ENCODE data around the gene OR5AR1. TPM values are rescaled to one million over a fixed set of nuclear protein-coding genes. Genes with fewer than 3 reads are reported as not detected.
"Not testable (repeated sequence)": the region's sequence is repeated elsewhere in the genome, so short reads cannot be mapped to it uniquely, and the experiment has no call there.

Gene OR5AR1
- total RNA-seq: not detected
- total RNA-seq: 0 reads per million in 2 donors

DNA sequence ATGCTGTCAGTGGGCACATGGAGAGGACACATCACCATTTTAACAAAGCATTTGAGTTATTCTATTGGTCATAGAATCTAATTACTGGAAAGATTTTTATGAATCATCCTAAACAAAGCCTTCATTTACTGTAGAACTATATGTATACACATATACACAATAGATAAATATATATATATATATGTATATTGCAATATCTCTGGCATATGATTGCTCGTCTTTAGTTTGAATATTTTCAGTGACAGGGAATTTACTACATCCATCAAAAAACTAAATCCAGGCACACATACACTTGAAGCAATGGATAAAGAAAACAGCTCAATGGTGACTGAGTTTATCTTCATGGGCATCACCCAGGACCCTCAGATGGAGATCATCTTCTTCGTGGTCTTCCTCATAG lies at the start of gene OR5AR1:
Gene OR5AR1 (plus strand): TSS at position 301 of the 400 bp plus-strand sequence. CDS start 0 bp downstream, at position 301.
- no peak within 1 kb of the TSS for H3K4me3 Mint-ChIP-seq
- ATAC-seq (no peak), DNase-seq (no peak)
- H3K4me1 Mint-ChIP-seq: no peaks in the 10 kb centered on the region
- no peak within 1 kb of the TSS for H3K27ac Mint-ChIP-seq
- H3K9me3 ChIP-seq (ENCODE audit: control insufficient read depth, low read length, poor library complexity, severe bottlenecking): no peaks in the 10 kb centered on the region
- no peaks in the 10 kb centered on the region for H3K27me3 Mint-ChIP-seq
- no peaks in the 10 kb centered on the region for H3K36me3 Mint-ChIP-seq (ENCODE audit: low read depth)

GRCh38 chr11:56624661-56625110 lies 38.8 kb upstream of the OR5AR1 start:
- H3K9me3 ChIP-seq (ENCODE audit: control insufficient read depth, low read length, poor library complexity, severe bottlenecking): no peaks in the 10 kb centered on the region
- no peak overlapping the region for H3K4me3 Mint-ChIP-seq
- no peak for DNase-seq
- H3K27ac Mint-ChIP-seq: no peak overlapping the region
- ATAC-seq: no peak
- no peaks in the 10 kb centered on the region for H3K4me1 Mint-ChIP-seq
- no peaks in the 10 kb centered on the region for H3K36me3 Mint-ChIP-seq (ENCODE audit: low read depth)
- H3K27me3 Mint-ChIP-seq: no peaks in the 10 kb centered on the region

DNA sequence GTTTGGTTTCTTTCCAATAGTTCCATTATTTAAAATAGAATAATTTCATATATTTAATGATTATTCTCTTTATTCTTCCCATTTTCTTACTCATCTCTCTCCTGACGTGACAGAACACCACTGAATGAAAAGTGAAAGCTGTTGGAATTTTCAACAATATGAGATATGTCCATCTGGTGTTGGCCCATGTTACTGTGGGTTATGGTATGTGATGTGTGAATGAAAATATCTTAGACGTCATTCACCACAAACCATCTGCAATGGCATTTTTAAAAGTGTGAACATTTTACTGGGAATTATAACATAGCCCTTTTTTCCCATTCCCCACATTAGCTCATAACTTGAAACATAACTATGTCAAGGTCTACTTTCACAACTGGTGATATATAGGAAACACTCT lies 37.5 kb upstream of the OR5AR1 start:
- H3K9me3 ChIP-seq (ENCODE audit: control insufficient read depth, low read length, poor library complexity, severe bottlenecking): no peaks in the 10 kb centered on the region
- no peak overlapping the region for H3K4me3 Mint-ChIP-seq

GRCh38 chr11:56632329-56632728 lies 31.2 kb upstream of the OR5AR1 start:
- ATAC-seq (no peak), DNase-seq (no peak)
- H3K27ac Mint-ChIP-seq: no peak overlapping the region
- H3K9me3 ChIP-seq (ENCODE audit: control insufficient read depth, low read length, poor library complexity, severe bottlenecking): no peaks in the 10 kb centered on the region
- H3K4me1 Mint-ChIP-seq: no peaks in the 10 kb centered on the region
- no peaks in the 10 kb centered on the region for H3K36me3 Mint-ChIP-seq (ENCODE audit: low read depth)
- H3K27me3 Mint-ChIP-seq: no peaks in the 10 kb centered on the region
- no peak overlapping the region for H3K4me3 Mint-ChIP-seq

More for the DNA sequence above, 37.5 kb upstream of the OR5AR1 start:
- no peaks in the 10 kb centered on the region for H3K4me1 Mint-ChIP-seq
- DNase-seq (no peak), ATAC-seq (no peak)
- H3K27me3 Mint-ChIP-seq: no peaks in the 10 kb centered on the region
- H3K27ac Mint-ChIP-seq: no peak overlapping the region
- H3K36me3 Mint-ChIP-seq (ENCODE audit: low read depth): no peaks in the 10 kb centered on the region

DNA sequence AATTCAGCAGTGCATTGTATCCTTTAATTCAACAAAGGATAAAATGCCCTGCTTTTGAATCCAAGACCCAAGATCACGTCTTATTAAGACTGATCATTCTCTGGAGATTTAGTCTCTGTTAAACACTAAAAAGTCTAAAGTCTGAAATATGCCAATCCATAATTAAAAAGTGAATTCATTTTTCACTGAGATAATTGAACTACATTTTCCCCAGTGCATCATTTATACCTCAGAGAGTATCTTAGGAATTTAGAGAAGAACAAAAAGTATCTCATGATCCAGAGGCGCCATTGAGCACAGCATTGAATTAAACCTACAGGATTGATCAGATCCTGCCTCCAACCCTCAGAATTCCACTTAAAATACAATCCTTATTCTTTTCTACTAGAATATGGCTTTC lies 26.6 kb upstream of the OR5AR1 start:
- H3K9me3 ChIP-seq (ENCODE audit: control insufficient read depth, low read length, poor library complexity, severe bottlenecking): no peaks in the 10 kb centered on the region
- Mint-ChIP-seq H3K27ac (no peak overlapping the region), H3K4me3 (no peak overlapping the region), H3K36me3 (ENCODE audit: low read depth) (no peaks in the 10 kb centered on the region), H3K27me3 (no peaks in the 10 kb centered on the region), H3K4me1 (no peaks in the 10 kb centered on the region)
- ATAC-seq: no peak
- no peak for DNase-seq

DNA sequence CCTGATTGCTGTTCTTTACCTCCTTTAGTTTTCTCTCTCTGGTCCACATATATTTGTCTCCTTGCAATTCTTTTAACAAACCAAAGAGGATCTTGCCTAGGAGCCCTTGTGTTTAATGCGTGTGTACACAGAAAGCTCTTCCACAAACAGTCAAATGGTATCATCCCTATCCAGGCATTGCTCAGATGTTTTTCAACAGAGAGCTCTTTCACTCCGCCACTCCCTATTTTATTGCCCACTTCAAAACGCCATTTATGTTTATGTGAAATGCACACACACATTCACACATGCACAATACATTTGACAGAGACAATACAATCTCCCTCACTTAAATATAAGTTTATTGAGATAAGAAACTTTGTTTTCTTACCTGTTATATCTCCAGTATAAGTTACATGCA lies 26.0 kb upstream of the OR5AR1 start:
- H3K9me3 ChIP-seq (ENCODE audit: control insufficient read depth, low read length, poor library complexity, severe bottlenecking): no peaks in the 10 kb centered on the region
- no peaks in the 10 kb centered on the region for H3K27me3 Mint-ChIP-seq
- H3K4me1 Mint-ChIP-seq: no peaks in the 10 kb centered on the region
- ATAC-seq: no peak
- no peak overlapping the region for H3K4me3 Mint-ChIP-seq
- DNase-seq: no peak
- H3K27ac Mint-ChIP-seq: no peak overlapping the region
- H3K36me3 Mint-ChIP-seq (ENCODE audit: low read depth): no peaks in the 10 kb centered on the region

DNA sequence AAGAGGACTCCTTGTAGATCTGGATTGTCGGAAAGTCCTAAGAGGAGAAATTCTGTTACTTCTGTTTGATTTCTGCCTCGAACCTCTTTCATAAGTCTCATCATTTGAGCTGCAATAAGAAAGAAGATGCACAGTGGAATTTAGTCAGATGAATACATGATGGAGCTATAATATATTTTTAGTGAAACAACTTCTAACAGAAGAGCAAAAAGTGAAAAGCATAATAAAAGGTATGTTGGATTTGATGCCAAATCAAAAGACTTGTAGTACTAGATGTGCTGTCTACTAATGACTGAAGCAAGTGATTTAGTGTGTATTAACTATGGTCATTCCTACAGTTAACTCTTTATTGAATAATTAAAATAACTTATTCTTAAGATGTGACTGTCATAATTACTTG lies 21.1 kb upstream of the OR5AR1 start, which contains the start of gene OR5AP2:
Gene OR5AP2 (minus strand): TSS at position 101 of the 400 bp plus-strand sequence. CDS start 0 bp downstream, at position 101.
- no peaks in the 10 kb centered on the region for H3K9me3 ChIP-seq (ENCODE audit: control insufficient read depth, low read length, poor library complexity, severe bottlenecking)
- no peak for ATAC-seq
- H3K27me3 Mint-ChIP-seq: no peaks in the 10 kb centered on the region
- no peak within 1 kb of the TSS for H3K4me3 Mint-ChIP-seq
- no peaks in the 10 kb centered on the region for H3K36me3 Mint-ChIP-seq (ENCODE audit: low read depth)
- no peak for DNase-seq
- H3K4me1 Mint-ChIP-seq: no peaks in the 10 kb centered on the region
- H3K27ac Mint-ChIP-seq: no peak within 1 kb of the TSS

GRCh38 chr11:56659755-56660154 lies 3.7 kb upstream of the OR5AR1 start:
- H3K27me3 Mint-ChIP-seq: no peaks in the 10 kb centered on the region
- ATAC-seq (no peak), DNase-seq (no peak)
- H3K36me3 Mint-ChIP-seq (ENCODE audit: low read depth): no peaks in the 10 kb centered on the region
- H3K27ac Mint-ChIP-seq: no peak overlapping the region
- H3K4me1 Mint-ChIP-seq: no peaks in the 10 kb centered on the region
- no peak overlapping the region for H3K4me3 Mint-ChIP-seq
- H3K9me3 ChIP-seq (ENCODE audit: control insufficient read depth, low read length, poor library complexity, severe bottlenecking): no peaks in the 10 kb centered on the region

DNA sequence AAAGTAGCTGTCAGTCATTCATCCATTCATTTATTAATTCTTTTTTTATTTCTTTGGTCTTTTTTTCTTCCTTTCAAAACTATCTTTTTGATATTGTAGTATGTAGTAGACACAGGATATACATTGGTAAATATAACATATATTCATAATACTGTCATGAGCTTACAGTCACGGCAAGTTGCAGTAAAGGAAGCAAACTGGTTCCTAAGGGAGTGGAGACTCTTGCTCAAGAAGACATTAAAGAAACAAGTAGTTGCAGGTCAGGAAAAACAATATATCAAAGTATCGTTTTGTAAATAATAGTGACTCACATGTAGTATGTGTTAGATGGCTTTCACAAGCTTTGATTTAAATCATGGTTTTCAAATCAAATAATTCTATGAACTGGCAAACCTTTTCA lies 7.5 kb downstream of the OR5AR1 start:
- no peaks in the 10 kb centered on the region for H3K9me3 ChIP-seq (ENCODE audit: control insufficient read depth, low read length, poor library complexity, severe bottlenecking)
- ATAC-seq: no peak
- no peaks in the 10 kb centered on the region for H3K4me1 Mint-ChIP-seq
- H3K4me3 Mint-ChIP-seq: no peak overlapping the region
- no peaks in the 10 kb centered on the region for H3K27me3 Mint-ChIP-seq
- DNase-seq: no peak
- H3K27ac Mint-ChIP-seq: no peak overlapping the region
- H3K36me3 Mint-ChIP-seq (ENCODE audit: low read depth): no peaks in the 10 kb centered on the region

DNA sequence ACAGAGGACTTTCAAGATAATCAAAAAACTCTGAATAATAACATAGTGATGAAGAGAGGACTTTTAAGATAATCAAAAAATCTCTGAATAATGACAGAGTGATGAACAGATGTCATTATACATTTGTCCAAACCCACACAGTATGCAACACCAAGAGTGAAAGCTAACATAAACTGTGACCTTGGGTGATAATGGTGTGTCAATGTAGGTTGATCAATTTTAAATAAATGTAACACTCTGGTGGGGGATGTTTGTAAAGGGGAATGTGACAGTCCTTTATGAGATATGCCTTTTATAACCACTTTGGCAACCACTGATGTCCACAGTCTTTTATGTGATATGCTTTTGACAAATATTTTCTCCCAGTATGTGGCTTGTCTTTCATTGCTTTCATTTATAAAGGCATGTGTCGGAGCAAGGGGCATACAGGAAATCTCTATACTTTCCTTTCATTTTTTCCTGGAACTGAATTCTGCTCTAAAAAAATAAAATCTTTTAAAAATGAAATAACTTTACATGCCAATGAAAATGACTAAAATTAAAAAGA lies 25.1 kb downstream of the OR5AR1 start:
- DNase-seq (no peak), ATAC-seq (no peak)
- Mint-ChIP-seq H3K27me3 (no peaks in the 10 kb centered on the region), H3K4me1 (no peaks in the 10 kb centered on the region), H3K36me3 (ENCODE audit: low read depth) (no peaks in the 10 kb centered on the region), H3K27ac (no peak overlapping the region), H3K4me3 (no peak overlapping the region)
- H3K9me3 ChIP-seq (ENCODE audit: control insufficient read depth, low read length, poor library complexity, severe bottlenecking): no peaks in the 10 kb centered on the region

GRCh38 chr11:56691179-56691578 lies 27.7 kb downstream of the OR5AR1 start:
- not testable (repeated sequence) for ATAC-seq, H3K4me1 Mint-ChIP-seq, H3K27ac Mint-ChIP-seq

GRCh38 chr11:56693428-56693827 lies 29.9 kb downstream of the OR5AR1 start:
- Mint-ChIP-seq H3K4me3 (no peak overlapping the region), H3K4me1 (no peaks in the 10 kb centered on the region), H3K27ac (no peak overlapping the region), H3K36me3 (ENCODE audit: low read depth) (no peaks in the 10 kb centered on the region), H3K27me3 (no peaks in the 10 kb centered on the region)
- DNase-seq: no peak
- H3K9me3 ChIP-seq (ENCODE audit: control insufficient read depth, low read length, poor library complexity, severe bottlenecking): no peaks in the 10 kb centered on the region
- no peak for ATAC-seq

More at GRCh38 chr11:56691179-56691578, 27.7 kb downstream of the OR5AR1 start:
- H3K27me3 Mint-ChIP-seq; H3K9me3 ChIP-seq (ENCODE audit: control insufficient read depth, low read length, poor library complexity, severe bottlenecking); H3K4me3 Mint-ChIP-seq; DNase-seq; H3K36me3 Mint-ChIP-seq (ENCODE audit: low read depth): not testable (repeated sequence)

- H3K9me3 ChIP-seq (ENCODE audit: control insufficient read depth, low read length, poor library complexity, severe bottlenecking): no peaks in the 10 kb centered on the region
- no peaks in the 10 kb centered on the region for H3K4me1 Mint-ChIP-seq
- H3K36me3 Mint-ChIP-seq (ENCODE audit: low read depth): no peaks in the 10 kb centered on the region
- no peaks in the 10 kb centered on the region for H3K27me3 Mint-ChIP-seq
- no peak for ATAC-seq
- no peak for DNase-seq
- H3K27ac Mint-ChIP-seq: no peak within 1 kb of the TSS
- H3K4me3 Mint-ChIP-seq: no peak within 1 kb of the TSS
These were observed 35.3 kb downstream of the OR5AR1 start, which contains the start of gene OR9G1 for GRCh38 chr11:56698795-56699194. TSS of gene OR9G1 (plus strand) at chr11:56699095. CDS start at chr11:56700388, 1,293 bp downstream.

DNA sequence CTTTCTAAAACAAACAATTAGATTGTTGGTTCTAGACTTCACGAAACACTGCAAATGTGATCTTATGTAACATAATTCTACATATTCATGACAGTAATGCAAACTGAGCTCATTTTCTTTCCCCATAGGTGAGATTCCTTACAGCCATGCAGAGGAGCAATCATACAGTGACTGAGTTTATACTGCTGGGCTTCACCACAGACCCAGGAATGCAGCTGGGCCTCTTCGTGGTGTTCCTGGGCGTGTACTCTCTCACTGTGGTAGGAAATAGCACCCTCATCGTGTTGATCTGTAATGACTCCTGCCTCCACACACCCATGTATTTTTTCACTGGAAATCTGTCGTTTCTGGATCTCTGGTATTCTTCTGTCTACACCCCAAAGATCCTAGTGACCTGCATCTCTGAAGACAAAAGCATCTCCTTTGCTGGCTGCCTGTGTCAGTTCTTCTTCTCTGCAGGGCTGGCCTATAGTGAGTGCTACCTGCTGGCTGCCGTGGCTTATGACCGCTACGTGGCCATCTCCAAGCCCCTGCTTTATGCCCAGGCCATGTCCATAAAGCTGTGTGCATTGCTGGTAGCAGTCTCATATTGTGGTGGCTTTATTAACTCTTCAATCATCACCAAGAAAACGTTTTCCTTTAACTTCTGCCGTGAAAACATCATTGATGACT lies 36.9 kb downstream of the OR5AR1 start:
- H3K9me3 ChIP-seq (ENCODE audit: control insufficient read depth, low read length, poor library complexity, severe bottlenecking): no peaks in the 10 kb centered on the region
- ATAC-seq (no peak), DNase-seq (no peak)
- Mint-ChIP-seq H3K27me3 (no peaks in the 10 kb centered on the region), H3K36me3 (ENCODE audit: low read depth) (no peaks in the 10 kb centered on the region), H3K4me3 (no peak overlapping the region), H3K27ac (no peak overlapping the region), H3K4me1 (no peaks in the 10 kb centered on the region)

All from T-helper 17 cell (primary cell).